GM19395 (cell line): ENCODE measurements around the gene NFYC.

Experiments
- ATAC-seq: cut with Tn5 transposase; IDR thresholded peaks from one replicate; pipeline ENCODE4 v1.9.1; 2021; ENCODE audit warnings: mild to moderate bottlenecking, moderate library complexity; ENCODE audit not compliant: unreplicated experiment

The NFYC gene

DNA sequence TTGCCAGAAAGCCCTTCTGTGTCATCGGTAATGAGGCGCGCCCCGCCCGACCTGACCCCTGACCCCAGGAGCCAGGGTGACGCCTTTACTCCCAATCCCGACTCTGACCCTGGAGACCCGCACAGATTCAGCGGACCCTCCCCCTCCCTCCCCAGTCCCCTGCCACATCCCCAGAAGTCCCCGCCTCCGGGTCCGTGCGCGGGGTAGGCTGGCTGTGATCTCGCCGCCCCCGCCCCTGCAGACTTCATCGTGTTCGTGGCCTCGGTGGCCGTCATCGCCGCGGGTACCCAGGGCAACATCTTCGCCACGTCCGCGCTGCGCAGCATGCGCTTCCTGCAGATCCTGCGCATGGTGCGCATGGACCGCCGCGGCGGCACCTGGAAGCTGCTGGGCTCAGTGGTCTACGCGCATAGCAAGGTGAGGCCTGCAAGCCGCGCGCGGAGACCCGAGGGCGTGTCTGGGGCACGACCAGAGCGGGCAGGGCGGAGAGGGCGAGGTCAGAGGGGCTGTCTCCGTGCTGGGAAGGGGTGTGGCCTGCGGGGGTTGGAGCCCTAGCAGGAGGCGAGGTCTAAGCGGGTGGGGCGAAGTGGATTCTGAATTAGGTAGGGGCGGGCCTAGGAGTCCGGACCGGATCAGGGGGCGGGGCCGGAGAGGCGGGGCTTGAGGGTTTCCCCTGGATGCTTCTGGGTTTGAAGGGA is 126.9 kb downstream of the NFYC start:
- ATAC-seq: no peak

DNA sequence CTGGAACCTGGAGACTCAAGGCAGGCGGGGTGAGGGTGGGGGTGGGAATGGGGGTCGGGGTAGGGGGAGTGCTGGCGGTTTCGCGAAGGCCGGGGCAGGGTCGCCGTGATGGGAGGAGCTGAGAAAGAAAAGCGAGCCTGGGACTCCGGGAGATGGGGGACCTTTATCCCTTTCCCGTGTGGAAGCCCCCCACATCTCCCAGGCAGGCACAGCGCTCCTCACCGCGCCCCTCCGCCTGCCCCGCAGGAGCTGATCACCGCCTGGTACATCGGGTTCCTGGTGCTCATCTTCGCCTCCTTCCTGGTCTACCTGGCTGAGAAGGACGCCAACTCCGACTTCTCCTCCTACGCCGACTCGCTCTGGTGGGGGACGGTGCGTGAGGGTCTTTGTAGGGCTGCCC is 127.6 kb downstream of the NFYC start:
- ATAC-seq: no peak

DNA sequence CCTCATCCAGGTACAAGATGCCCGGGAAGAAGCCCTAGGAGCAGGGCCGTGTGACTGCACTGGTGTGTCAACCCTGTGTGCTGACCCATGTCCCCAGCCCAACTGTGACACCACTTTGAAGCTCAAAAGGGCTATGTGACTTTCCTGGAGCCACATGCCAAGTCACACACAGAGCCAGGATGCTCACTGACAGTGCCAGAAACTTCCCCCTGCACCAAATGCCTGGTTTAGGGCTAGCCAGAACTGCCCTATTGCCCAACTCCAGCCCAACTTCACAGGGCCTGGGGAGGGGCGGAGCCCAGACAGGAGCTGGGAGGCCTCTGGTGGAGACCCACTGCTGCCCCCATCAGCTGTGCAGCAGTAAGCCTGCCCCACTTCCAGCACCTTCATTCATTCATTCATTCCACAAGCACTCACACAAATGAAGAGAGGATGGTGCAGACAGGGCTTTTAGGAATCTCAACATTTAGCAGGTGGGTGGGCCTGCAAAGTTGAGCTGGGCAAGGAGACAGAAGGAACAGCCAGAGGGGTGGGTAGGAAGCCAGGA is 128.8 kb downstream of the NFYC start:
- ATAC-seq: no peak
